H1 (cell line): Measurements from ENCODE around the gene ADPRS. TPM values are rescaled to one million over a fixed set of nuclear protein-coding genes. Genes with fewer than 3 reads are reported as not detected.

ENCODE experiments used
- CTCF ChIA-PET: fragments of 300-600 bp; sonication (Branson Sonifier 250); formaldehyde crosslinking; loops from one replicate; lab custom pipeline; 2021; ENCODE audit not compliant: partially characterized antibody; lab: Charles Lee
- POLR2A ChIA-PET: fragments of 300-600 bp; sonication (Branson Sonifier 250); formaldehyde crosslinking; loops from one replicate; lab custom pipeline; 2021; ENCODE audit warnings: inconsistent platforms; ENCODE audit not compliant: partially characterized antibody; lab: Charles Lee
- DNase-seq, 2 experiments: peaks; one replicate each; pipeline versions ENCODE4 v3.0.0 to v3.0.0-alpha.2; 2010 to 2022; ENCODE audit warnings: low spot score in 2 of 2, low read depth in 1 of 2, mixed read lengths in 1 of 2
- FAIRE-seq: peaks from 2 replicates; lab custom pipeline; 2011; peaks lifted over from hg19 to GRCh38; lab: Jason Lieb, UNC
- H2AFZ ChIP-seq: 2 replicates; pipeline ENCODE4 v1.8.1; 2012; ENCODE audit warnings: low read length, inconsistent platforms
- H2AK5ac ChIP-seq: 2 replicates; pipeline ENCODE4 v1.6.1; 2013; ENCODE audit warnings: low read depth, low read length
- H2BK120ac ChIP-seq: replicated peaks from 2 replicates; pipeline ENCODE3; 2013; ENCODE audit warnings: low read depth, low read length, inconsistent platforms
- H2BK12ac ChIP-seq: 2 replicates; pipeline ENCODE4 v1.6.1; 2013; ENCODE audit warnings: low read depth, low read length
- H2BK15ac ChIP-seq: 2 replicates; pipeline ENCODE4 v1.6.1; 2013; ENCODE audit warnings: low read length
- H2BK20ac ChIP-seq: 2 replicates; pipeline ENCODE4 v1.6.1; 2013; ENCODE audit warnings: low read length
- H2BK5ac ChIP-seq: 2 replicates; pipeline ENCODE4 v1.6.1; 2013; ENCODE audit warnings: low read depth, low read length
- H3K14ac ChIP-seq: 2 replicates; pipeline ENCODE4 v1.6.1; 2013; ENCODE audit warnings: inconsistent platforms; ENCODE audit not compliant: insufficient read length
- H3K18ac ChIP-seq: 2 replicates; pipeline ENCODE4 v1.6.1; 2013; ENCODE audit warnings: low read length; ENCODE audit errors: extremely low read depth
- H3K23ac ChIP-seq: 2 replicates; pipeline ENCODE4 v1.6.1; 2013; ENCODE audit warnings: inconsistent platforms; ENCODE audit not compliant: insufficient read length
- H3K23me2 ChIP-seq: 2 replicates; pipeline ENCODE4 v1.6.1; 2013; ENCODE audit warnings: low read depth, low read length
- H3K27ac ChIP-seq: 2 replicates; pipeline ENCODE4 v1.6.1; 2011; ENCODE audit warnings: low read depth, low read length, inconsistent platforms
- H3K27me3 ChIP-seq, 4 experiments: replicated peaks in 1 of 4; 1 replicate in 1 of 4; 2 replicates in 3 of 4; pipeline versions ENCODE4 v1.6.1 to v1.8.1; 2011 to 2013; ENCODE audit warnings: low read length in 3 of 4, mild to moderate bottlenecking in 3 of 4, inconsistent platforms in 2 of 4, mixed read lengths in 2 of 4, moderate library complexity in 1 of 4; ENCODE audit not compliant: control insufficient read depth in 3 of 4, insufficient read depth in 3 of 4; ENCODE audit errors: extremely low read depth in 1 of 4
- H3K36me3 ChIP-seq, 4 experiments: 2 replicates each; pipeline versions ENCODE4 v1.6.1 to v1.8.1; 2011 to 2013; ENCODE audit warnings: mild to moderate bottlenecking in 4 of 4, low read length in 3 of 4, moderate library complexity in 2 of 4, control low read depth in 1 of 4, inconsistent platforms in 1 of 4; ENCODE audit not compliant: insufficient read depth in 4 of 4, control insufficient read depth in 2 of 4
- H3K4ac ChIP-seq: replicated peaks from 2 replicates; pipeline ENCODE3; 2013; ENCODE audit warnings: low read length, low read depth, mixed read lengths, inconsistent platforms; ENCODE audit not compliant: insufficient read length
- H3K4me1 ChIP-seq, 4 experiments: replicated peaks in 1 of 4; 1 replicate in 1 of 4; 2 replicates in 3 of 4; pipeline versions ENCODE4 v1.6.1 to v1.8.1; 2011 to 2013; ENCODE audit warnings: low read length in 3 of 4, inconsistent platforms in 2 of 4, mixed read lengths in 1 of 4; ENCODE audit not compliant: insufficient read depth in 4 of 4, control insufficient read depth in 3 of 4
- H3K4me2 ChIP-seq, 2 experiments: 2 replicates each; pipeline versions ENCODE4 v1.6.1 to v1.8.1; 2011 to 2013; ENCODE audit warnings: low read depth in 2 of 2, low read length in 2 of 2, control low read depth in 1 of 2, inconsistent platforms in 1 of 2, mild to moderate bottlenecking in 1 of 2; ENCODE audit not compliant: insufficient read depth in 1 of 2
- H3K4me3 ChIP-seq, 4 experiments: fragments of 200-600, 300-600 bp in 1 of 4; sonication (generic), shearing (Covaris generic), sonication (Bioruptor Twin) in 1 of 4; 2 replicates each; pipeline versions ENCODE4 v1.5.1 to v1.8.1; 2011 to 2016; ENCODE audit warnings: low read length in 4 of 4, low read depth in 3 of 4, control low read depth in 2 of 4, inconsistent platforms in 2 of 4, mild to moderate bottlenecking in 2 of 4, mixed read lengths in 1 of 4, moderate library complexity in 1 of 4; ENCODE audit not compliant: insufficient read depth in 2 of 4; ENCODE audit errors: extremely low read depth in 1 of 4
- H3K56ac ChIP-seq: replicated peaks from 2 replicates; pipeline ENCODE3; 2013; ENCODE audit warnings: low read depth, mild to moderate bottlenecking, mixed read lengths, low read length, inconsistent platforms; ENCODE audit not compliant: insufficient read length
- H3K79me1 ChIP-seq: 2 replicates; pipeline ENCODE4 v1.6.1; 2013; ENCODE audit warnings: low read depth, low read length, control low read depth
- H3K79me2 ChIP-seq, 2 experiments: 2 replicates each; pipeline versions ENCODE4 v1.6.1 to v1.8.1; 2012 to 2013; ENCODE audit warnings: low read length in 2 of 2, mild to moderate bottlenecking in 2 of 2, inconsistent platforms in 1 of 2; ENCODE audit not compliant: insufficient read depth in 2 of 2, control insufficient read depth in 1 of 2
- H3K9ac ChIP-seq, 4 experiments: replicated peaks in 1 of 4; 1 replicate in 1 of 4; 2 replicates in 3 of 4; pipeline versions ENCODE4 v1.6.1 to v1.8.1; 2011 to 2013; ENCODE audit warnings: low read depth in 3 of 4, low read length in 3 of 4, control low read depth in 2 of 4, mild to moderate bottlenecking in 2 of 4, moderate library complexity in 2 of 4, inconsistent platforms in 1 of 4; ENCODE audit errors: extremely low read depth in 1 of 4
- H3K9me3 ChIP-seq, 2 experiments: 2 replicates each; pipeline versions ENCODE4 v1.6.1 to v1.8.1; 2012 to 2013; ENCODE audit warnings: mild to moderate bottlenecking in 2 of 2, moderate library complexity in 2 of 2, control low read depth in 1 of 2, inconsistent platforms in 1 of 2, low read depth in 1 of 2, low read length in 1 of 2, mixed read lengths in 1 of 2; ENCODE audit not compliant: insufficient read depth in 2 of 2
- H4K20me1 ChIP-seq, 2 experiments: replicated peaks in 1 of 2; 2 replicates each; pipeline versions ENCODE3 to v1.8.1; 2011 to 2013; ENCODE audit warnings: inconsistent platforms in 2 of 2, low read length in 2 of 2, mild to moderate bottlenecking in 1 of 2; ENCODE audit not compliant: insufficient read depth in 2 of 2, control insufficient read depth in 1 of 2
- H4K5ac ChIP-seq: 2 replicates; pipeline ENCODE4 v1.6.1; 2013; ENCODE audit warnings: low read length, low read depth, mixed read lengths, inconsistent platforms; ENCODE audit not compliant: insufficient read length
- H4K8ac ChIP-seq: 2 replicates; pipeline ENCODE4 v1.8.0; 2013; ENCODE audit warnings: mild to moderate bottlenecking, moderate library complexity, low read length, inconsistent platforms; ENCODE audit not compliant: insufficient read depth; ENCODE audit errors: extremely low read depth
- H4K91ac ChIP-seq: replicated peaks from 2 replicates; pipeline ENCODE3; 2013; ENCODE audit warnings: low read length, mixed read lengths, inconsistent platforms; ENCODE audit not compliant: insufficient read length
- ASH2L ChIP-seq: fragments of 200-600, 300-600 bp; sonication (generic); IDR thresholded peaks from one replicate; pipeline ENCODE4 v1.7.1; 2017; ENCODE audit warnings: low read length
- SAP30 ChIP-seq: fragments of 300-600 bp; sonication (generic); IDR thresholded peaks from 2 replicates; pipeline ENCODE4 v1.7.1; 2012; ENCODE audit warnings: low read length, moderate library complexity, mild to moderate bottlenecking, inconsistent platforms; ENCODE audit not compliant: insufficient read depth, insufficient replicate concordance
- SIRT6 ChIP-seq: IDR thresholded peaks from one replicate; pipeline ENCODE4 v1.7.1; 2012; ENCODE audit warnings: low read length, inconsistent platforms
- SIX5 ChIP-seq: IDR thresholded peaks from 2 replicates; pipeline ENCODE4 v1.6.1; 2011; ENCODE audit warnings: mild to moderate bottlenecking, low read depth, low read length
- SUZ12 ChIP-seq: fragments of 200-600 bp; sonication (generic); IDR thresholded peaks from 2 replicates; pipeline ENCODE4 v1.6.1; 2012; ENCODE audit warnings: mild to moderate bottlenecking, inconsistent platforms, low read length, moderate library complexity, mixed read lengths
- TBP ChIP-seq: IDR thresholded peaks from 2 replicates; pipeline ENCODE4 v1.6.1; 2011; ENCODE audit warnings: low read depth, low read length, improper control_type of control experiment
- WGBS, 2 experiments: shearing (Covaris generic) in 1 of 2; methylation state at CpG; one replicate each; pipeline versions ENCODE4 v1.1.6 to v1.1.7; 2013 to 2015; ENCODE audit warnings: low lambda C conversion rate in 2 of 2, mixed read lengths in 2 of 2, inconsistent platforms in 1 of 2, low coverage in 1 of 2, missing lambda C conversion rate in 1 of 2; ENCODE audit not compliant: insufficient replicate concordance in 2 of 2, insufficient coverage in 1 of 2, insufficient read length in 1 of 2; ENCODE audit errors: extremely low coverage in 1 of 2, missing lambda C conversion rate in 1 of 2; 5-methylcytosine and 5-hydroxymethylcytosine counted together
- polyA plus RNA-seq, 7 experiments: library from polyadenylated mRNA; depleted of rRNA in 3 of 7; stranded (reverse) in 5 of 7; unstranded in 2 of 7; fragments of >200 nt in 5 of 7; fragments of 200-250 nt in 2 of 7; gene quantifications; 1 replicate in 5 of 7; 2 replicates in 1 of 7; 4 replicates in 1 of 7; pipeline versions ENCODE4 v1.2.1 to v1.2.3, GENCODE V29; 2011 to 2013; ENCODE audit warnings: missing spikeins in 2 of 7, mixed read lengths in 2 of 7
- total RNA-seq: library from RNA; stranded (reverse); fragmentation: NEBNext Ultra II Directional; extraction: Animal tissue kit (Norgen Biotek cat#: 25700); gene quantifications from 2 replicates; pipeline ENCODE4 v1.2.1, GENCODE V29; 2021

The ADPRS gene
- total and polyA plus RNA-seq, 2 of the 8 experiments (the other 6 are each of a cell fraction or from before 2014, with no cell fraction given): 22.9 to 38.1 TPM

DNA sequence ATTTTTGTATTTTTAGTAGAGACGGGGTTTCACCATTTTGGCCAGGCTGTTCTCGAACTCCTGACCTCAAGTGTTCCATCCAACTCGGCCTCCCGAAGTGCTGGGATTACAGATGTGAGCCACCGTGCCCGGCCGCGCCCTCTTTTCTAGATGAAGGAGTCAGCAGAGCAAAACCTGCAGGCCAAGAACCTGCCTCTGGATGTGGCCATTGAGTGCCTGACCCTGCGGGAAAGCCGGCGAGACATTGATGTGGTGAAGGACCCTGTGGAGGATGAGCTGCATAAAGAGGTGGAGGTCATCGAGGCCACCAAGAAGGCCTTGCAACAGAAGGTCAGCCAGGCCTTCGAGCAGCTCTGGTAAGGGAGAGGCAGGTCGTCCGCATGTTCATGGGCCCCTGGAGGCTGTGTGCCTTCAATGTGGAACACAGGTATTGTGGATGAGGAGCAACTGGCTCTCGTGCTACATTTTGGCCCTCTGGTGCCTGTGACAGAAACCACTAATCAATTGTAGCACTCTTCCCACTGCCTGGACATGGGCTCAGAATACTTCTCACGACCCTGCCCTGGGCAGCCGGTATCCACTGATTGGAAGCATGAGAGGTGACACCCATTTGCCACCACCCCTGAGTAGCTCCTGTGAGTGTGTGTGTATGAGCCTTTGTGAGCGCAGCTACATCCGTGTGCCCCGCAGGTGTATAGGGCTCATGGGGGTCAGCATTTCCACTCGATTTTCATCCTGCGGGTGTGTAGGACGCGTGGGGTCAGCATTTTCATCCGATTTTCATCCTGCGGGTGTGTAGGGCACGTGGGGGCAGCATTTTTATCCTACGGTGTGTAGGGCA lies 2.8 kb upstream of the ADPRS start:
- no peak overlapping the region for H2AFZ ChIP-seq
- no peak overlapping the region for H3K23ac ChIP-seq
- H2BK12ac ChIP-seq: 0 out of 2 replicates have a peak overlapping the region, but pooled peaks have one; percentile 7
- H3K9me3 ChIP-seq: no peaks in the 10 kb centered on the region
- no peaks in the 10 kb centered on the region for H3K36me3 ChIP-seq
- H3K23me2 ChIP-seq: peaks cover 13% of the 10 kb centered on the region; the same call in 1 of the 2 replicates
- no peak overlapping the region for H4K8ac ChIP-seq
- H3K79me2 ChIP-seq: peaks cover 0 to 15% of the 10 kb centered on the region in 2 experiments; a peak in 2 of 4 replicates
- H3K79me1 ChIP-seq: peaks cover 5% of the 10 kb centered on the region; the same call in 1 of the 2 replicates
- H2BK20ac ChIP-seq: no peak overlapping the region
- H3K18ac ChIP-seq: no peak overlapping the region
- DNase-seq (peak in 1 of 2 experiments; percentile 39), FAIRE-seq (no peak)
- no peak overlapping the region for H4K5ac ChIP-seq
- no peak overlapping the region for H3K4me3 ChIP-seq
- H3K4ac ChIP-seq: no peak overlapping the region
- H2BK5ac ChIP-seq: no peak overlapping the region
- ChIA-PET CTCF (interaction anchor here (1.3 to 4.0 kb wide), 6 partner anchors 11 to 102 kb away, joined by 3 to 38 read pairs (median 6); no protein-coding TSS in a partner anchor), POLR2A (interaction anchor here (0.6 to 2.4 kb wide), 3 partner anchors 10 to 237 kb away, joined by 3 to 9 read pairs (median 4); no protein-coding TSS in a partner anchor)
- H3K14ac ChIP-seq: no peak overlapping the region
- WGBS, 2 experiments: 92% methylated on average over 29 of the region's 29 CpGs; no CpG with 5 or more reads in 1 of the 2 experiments
- H2AK5ac ChIP-seq: no peak overlapping the region
- H4K91ac ChIP-seq: no peak overlapping the region
- no peak overlapping the region for H3K4me2 ChIP-seq
- H3K4me1 ChIP-seq: peaks cover 0 to 18% (median 12%) of the 10 kb centered on the region in 4 experiments; a peak in 5 of 7 replicates
- H2BK120ac ChIP-seq: no peak overlapping the region
- H3K9ac ChIP-seq: no peak overlapping the region
- H3K27ac ChIP-seq: no peak overlapping the region
- H3K27me3 ChIP-seq: peaks cover 0 to 3% (median 0%) of the 10 kb centered on the region in 4 experiments; a peak in 2 of 7 replicates
- H3K56ac ChIP-seq: no peak overlapping the region
- TF ChIP-seq SIRT6: no peak
- no peak for TF ChIP-seq ASH2L
- TF ChIP-seq SIX5: no peak
- no peak for TF ChIP-seq SUZ12
- TF ChIP-seq SAP30: no peak
- TF ChIP-seq TBP: no peak
- H4K20me1 ChIP-seq: peaks cover 0 to 5% of the 10 kb centered on the region in 2 experiments
- no peak overlapping the region for H2BK15ac ChIP-seq
